ACC112 (cell line): ENCODE data around the gene MSL3B.

Experiments used
- H2AFZ ChIP-seq: fragments of 200-600 bp; sonication (generic); one replicate; pipeline ENCODE4 v1.6.0; 2017; ENCODE audit warnings: antibody characterized with exemption, low read length; ENCODE audit not compliant: unreplicated experiment
- H3K27ac ChIP-seq: fragments of 200-600 bp; sonication (generic); 2 replicates; pipeline ENCODE4 v1.5.1; 2014; ENCODE audit warnings: low read depth, mild to moderate bottlenecking, antibody characterized with exemption, low read length, moderate library complexity
- H3K27me3 ChIP-seq: fragments of 200-600 bp; sonication (generic); 2 replicates; pipeline ENCODE4 v1.6.1; 2014; ENCODE audit warnings: mild to moderate bottlenecking, antibody characterized with exemption, low read length, moderate library complexity, mixed read lengths; ENCODE audit not compliant: insufficient read depth
- H3K36me3 ChIP-seq: fragments of 200-600 bp; sonication (generic); 2 replicates; pipeline ENCODE4 v1.6.1; 2016; ENCODE audit warnings: mild to moderate bottlenecking, antibody characterized with exemption, low read length, moderate library complexity, mixed read lengths; ENCODE audit not compliant: insufficient read depth
- H3K4me1 ChIP-seq: fragments of 200-600 bp; sonication (generic); one replicate; pipeline ENCODE4 v1.6.1; 2016; ENCODE audit warnings: low read length, mixed read lengths; ENCODE audit not compliant: insufficient read depth, unreplicated experiment, control insufficient read depth
- H3K4me3 ChIP-seq: fragments of 200-600 bp; sonication (generic); 2 replicates; pipeline ENCODE4 v1.5.1; 2014; ENCODE audit warnings: mild to moderate bottlenecking, low read depth, low read length
- H3K79me2 ChIP-seq: fragments of 200-600 bp; sonication (generic); one replicate; pipeline ENCODE4 v1.6.0; 2016; ENCODE audit warnings: low read length; ENCODE audit not compliant: control insufficient read depth, unreplicated experiment, insufficient read depth

MSL3B gene

DNA sequence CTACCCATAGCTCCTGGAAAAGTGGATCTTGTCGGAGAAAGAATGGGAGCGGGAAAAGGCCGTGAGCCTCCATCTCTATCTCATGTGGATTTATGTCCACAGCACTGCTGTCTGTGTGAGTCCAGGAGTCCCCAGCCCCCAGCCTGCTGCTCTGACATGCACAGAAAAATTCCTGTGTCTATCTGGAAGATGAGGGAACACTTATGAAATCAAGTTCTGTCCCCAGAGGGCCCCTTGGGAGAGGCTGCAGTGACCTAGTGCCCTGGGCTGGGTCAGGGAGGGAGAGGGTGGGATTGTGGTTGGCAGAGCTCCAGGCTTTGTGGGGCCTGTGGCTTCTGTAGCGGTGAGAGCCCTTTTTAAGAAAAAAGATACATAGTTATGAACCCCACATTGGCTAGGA, 51.4 kb downstream of the MSL3B start:
- peaks cover 11% of the 10 kb centered on the region; the same call in 1 of the 2 replicates for H3K27me3 ChIP-seq
- no peak overlapping the region for H3K27ac ChIP-seq
- H3K36me3 ChIP-seq: no peaks in the 10 kb centered on the region
- no peak overlapping the region for H3K4me3 ChIP-seq
- H3K4me1 ChIP-seq: peaks cover 4% of the 10 kb centered on the region
- H2AFZ ChIP-seq: no peak overlapping the region
- no peaks in the 10 kb centered on the region for H3K79me2 ChIP-seq

DNA sequence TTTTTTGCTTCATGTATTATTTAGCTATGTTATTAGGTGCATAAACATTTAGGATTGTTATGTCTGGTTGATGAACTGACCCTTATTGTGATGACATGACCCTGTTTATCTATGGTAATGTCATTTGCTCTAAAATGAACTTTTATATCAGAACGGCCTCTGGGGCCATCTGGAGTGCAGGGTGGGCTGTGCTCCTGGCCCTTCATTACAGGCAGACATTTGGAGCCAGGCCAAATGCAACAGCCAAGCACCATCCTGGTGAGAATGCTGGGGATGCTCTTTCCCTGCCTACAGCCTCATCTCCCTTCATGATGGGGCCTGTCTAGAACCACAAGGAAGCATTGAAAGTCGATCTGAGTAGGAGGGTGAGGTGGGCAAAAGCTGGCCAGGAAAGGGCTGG, 51.9 kb downstream of the MSL3B start:
- Histone ChIP-seq H2AFZ (no peak overlapping the region), H3K36me3 (no peaks in the 10 kb centered on the region), H3K4me3 (no peak overlapping the region), H3K79me2 (no peaks in the 10 kb centered on the region), H3K4me1 (peaks cover 4% of the 10 kb centered on the region), H3K27ac (no peak overlapping the region), H3K27me3 (peaks cover 14% of the 10 kb centered on the region; the same call in 1 of the 2 replicates)

DNA sequence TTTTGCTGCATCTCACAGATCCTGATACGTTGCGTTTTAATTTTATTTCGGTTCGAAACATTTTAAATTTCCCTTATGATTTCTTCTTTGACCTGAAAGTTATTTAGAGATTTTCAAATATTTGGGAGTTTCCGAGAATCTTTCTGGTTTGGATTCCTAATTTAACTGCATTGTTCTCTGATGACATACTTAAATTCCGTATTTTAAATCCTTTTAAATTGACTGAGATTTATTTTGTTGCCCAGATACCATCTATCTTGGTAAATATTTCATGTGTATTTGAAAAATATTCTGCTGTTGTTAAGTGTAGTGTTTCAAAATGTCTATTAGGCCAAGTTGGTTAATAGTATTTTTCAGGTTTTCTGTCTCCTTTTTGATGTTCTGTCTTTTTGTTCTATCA, 52.3 kb downstream of the MSL3B start:
- H3K27ac ChIP-seq: no peak overlapping the region
- no peaks in the 10 kb centered on the region for H3K36me3 ChIP-seq
- H3K4me3 ChIP-seq: no peak overlapping the region
- peaks cover 4% of the 10 kb centered on the region for H3K4me1 ChIP-seq
- no peaks in the 10 kb centered on the region for H3K79me2 ChIP-seq
- H2AFZ ChIP-seq: no peak overlapping the region
- H3K27me3 ChIP-seq: peaks cover 18% of the 10 kb centered on the region
